Chondrocyte (in vitro differentiated cells): ENCODE data around the gene NME2. TPM values are rescaled to one million over a fixed set of nuclear protein-coding genes. Genes with fewer than 3 reads are reported as not detected.

Source experiments
- DNase-seq: peaks from one replicate; pipeline ENCODE4 v3.0.0; 2021; ENCODE audit warnings: mixed read lengths, low spot score
- H3K27ac Mint-ChIP-seq: one replicate; pipeline ENCODE4 v1.8.0; 2021; ENCODE audit warnings: mild to moderate bottlenecking, moderate library complexity, mixed read lengths; ENCODE audit not compliant: unreplicated experiment
- H3K27me3 Mint-ChIP-seq: 2 replicates; pipeline ENCODE4 v1.8.0; 2021; ENCODE audit warnings: low read depth, mixed read lengths
- H3K36me3 Mint-ChIP-seq: 2 replicates; pipeline ENCODE4 v1.8.0; 2021; ENCODE audit warnings: low read depth, mixed read lengths
- H3K4me1 Mint-ChIP-seq: 2 replicates; pipeline ENCODE4 v1.8.0; 2021; ENCODE audit warnings: low read depth, mild to moderate bottlenecking, mixed read lengths
- H3K4me3 Mint-ChIP-seq: one replicate; pipeline ENCODE4 v1.8.0; 2021; ENCODE audit warnings: mild to moderate bottlenecking, moderate library complexity, mixed read lengths; ENCODE audit not compliant: unreplicated experiment
- H3K9me3 Mint-ChIP-seq: 2 replicates; pipeline ENCODE4 v1.8.0; 2021; ENCODE audit warnings: low read depth, mixed read lengths
- total RNA-seq: library from RNA; stranded (reverse); gene quantifications from 3 replicates; pipeline ENCODE4 v1.2.1, GENCODE V29; 2021
- TF ChIP-seq, protein P1 (sequence below): fragments of 200-600 bp; sonication (generic); IDR thresholded peaks from 2 replicates; pipeline ENCODE4 v1.5.0; 2021; ENCODE audit warnings: antibody characterized with exemption, mild to moderate bottlenecking, moderate library complexity

The NME2 gene
- total RNA-seq, 1 donor from 2014 or later: 751 TPM

DNA sequence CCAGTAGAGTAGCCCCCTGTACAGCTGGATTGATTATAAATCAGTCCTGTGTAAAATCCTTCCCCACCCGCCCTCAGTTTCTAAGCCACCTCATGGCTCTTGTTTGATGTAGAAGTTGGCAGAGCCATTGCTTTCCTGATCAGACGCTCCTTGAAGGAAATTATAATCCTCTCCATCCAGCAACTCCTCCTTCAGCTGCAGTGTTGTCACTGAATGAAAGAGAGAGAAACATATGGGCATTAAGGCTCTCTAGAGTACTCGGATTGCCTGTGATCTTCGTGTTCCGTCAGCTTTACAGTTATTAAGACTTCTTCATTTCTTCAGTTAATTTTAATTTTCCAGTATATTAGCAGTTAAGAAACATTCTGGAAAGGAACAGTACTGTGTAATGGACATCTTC is 14.3 kb downstream of the NME2 start:
- peak overlapping the region; percentile 41 for H3K27ac Mint-ChIP-seq
- H3K4me3 Mint-ChIP-seq: no peak overlapping the region
- H3K27me3 Mint-ChIP-seq: no peaks in the 10 kb centered on the region
- H3K4me1 Mint-ChIP-seq: peaks cover 18% of the 10 kb centered on the region
- TF ChIP-seq, protein P1, sequence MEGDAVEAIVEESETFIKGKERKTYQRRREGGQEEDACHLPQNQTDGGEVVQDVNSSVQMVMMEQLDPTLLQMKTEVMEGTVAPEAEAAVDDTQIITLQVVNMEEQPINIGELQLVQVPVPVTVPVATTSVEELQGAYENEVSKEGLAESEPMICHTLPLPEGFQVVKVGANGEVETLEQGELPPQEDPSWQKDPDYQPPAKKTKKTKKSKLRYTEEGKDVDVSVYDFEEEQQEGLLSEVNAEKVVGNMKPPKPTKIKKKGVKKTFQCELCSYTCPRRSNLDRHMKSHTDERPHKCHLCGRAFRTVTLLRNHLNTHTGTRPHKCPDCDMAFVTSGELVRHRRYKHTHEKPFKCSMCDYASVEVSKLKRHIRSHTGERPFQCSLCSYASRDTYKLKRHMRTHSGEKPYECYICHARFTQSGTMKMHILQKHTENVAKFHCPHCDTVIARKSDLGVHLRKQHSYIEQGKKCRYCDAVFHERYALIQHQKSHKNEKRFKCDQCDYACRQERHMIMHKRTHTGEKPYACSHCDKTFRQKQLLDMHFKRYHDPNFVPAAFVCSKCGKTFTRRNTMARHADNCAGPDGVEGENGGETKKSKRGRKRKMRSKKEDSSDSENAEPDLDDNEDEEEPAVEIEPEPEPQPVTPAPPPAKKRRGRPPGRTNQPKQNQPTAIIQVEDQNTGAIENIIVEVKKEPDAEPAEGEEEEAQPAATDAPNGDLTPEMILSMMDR: no peak
- peaks cover 11% of the 10 kb centered on the region for H3K36me3 Mint-ChIP-seq
- H3K9me3 Mint-ChIP-seq: no peaks in the 10 kb centered on the region
- DNase-seq: no peak

- TF ChIP-seq, protein P1: no peak
- no peak for DNase-seq
- no peak overlapping the region for H3K27ac Mint-ChIP-seq
- H3K9me3 Mint-ChIP-seq: no peaks in the 10 kb centered on the region
- no peaks in the 10 kb centered on the region for H3K27me3 Mint-ChIP-seq
- peaks cover 17% of the 10 kb centered on the region for H3K36me3 Mint-ChIP-seq
- H3K4me1 Mint-ChIP-seq: peaks cover 18% of the 10 kb centered on the region
- H3K4me3 Mint-ChIP-seq: no peak overlapping the region
Measured at GRCh38 chr17:51184124-51184523, 17.9 kb downstream of the NME2 start.

DNA sequence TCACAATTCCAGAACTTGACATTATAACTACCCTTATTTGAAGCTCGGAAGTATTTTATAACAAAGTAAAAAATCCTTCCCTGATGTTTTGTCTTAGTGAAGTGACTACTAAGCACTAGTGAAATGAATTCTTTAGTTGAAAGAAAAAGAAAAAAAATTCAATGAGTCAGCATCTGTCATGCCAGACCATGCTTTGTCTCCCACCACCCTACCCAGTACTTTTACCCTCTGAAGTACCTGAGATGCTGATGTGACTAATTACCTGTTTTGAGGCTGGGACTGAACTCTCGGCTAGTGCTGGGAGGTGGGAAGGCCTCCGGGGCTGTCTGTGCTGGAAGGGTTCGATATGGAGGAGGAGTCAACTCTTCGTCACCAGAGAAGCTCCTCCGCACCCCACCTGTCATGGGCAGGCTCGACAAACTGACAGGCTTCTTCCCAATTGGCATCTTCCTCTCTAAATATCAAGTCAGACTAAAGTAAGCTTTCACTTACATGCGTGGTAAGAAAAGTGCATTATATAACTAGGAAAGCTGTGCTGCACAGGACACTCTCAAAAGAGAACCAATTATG is 19.6 kb downstream of the NME2 start:
- TF ChIP-seq, protein P1: no peak
- Mint-ChIP-seq H3K4me3 (no peak overlapping the region), H3K4me1 (peaks cover 10% of the 10 kb centered on the region), H3K9me3 (no peaks in the 10 kb centered on the region), H3K27me3 (no peaks in the 10 kb centered on the region), H3K27ac (no peak overlapping the region), H3K36me3 (peaks cover 17% of the 10 kb centered on the region)
- no peak for DNase-seq

GRCh38 chr17:51188271-51188833 is 22.1 kb downstream of the NME2 start:
- no peaks in the 10 kb centered on the region for H3K9me3 Mint-ChIP-seq
- peaks cover 20% of the 10 kb centered on the region for H3K36me3 Mint-ChIP-seq
- H3K4me1 Mint-ChIP-seq: peaks cover 10% of the 10 kb centered on the region
- H3K4me3 Mint-ChIP-seq: no peak overlapping the region
- TF ChIP-seq, protein P1: no peak
- no peak overlapping the region for H3K27ac Mint-ChIP-seq
- no peak for DNase-seq
- no peaks in the 10 kb centered on the region for H3K27me3 Mint-ChIP-seq

GRCh38 chr17:51189162-51189561 is 23.0 kb downstream of the NME2 start:
- no peaks in the 10 kb centered on the region for H3K9me3 Mint-ChIP-seq
- no peak overlapping the region for H3K4me3 Mint-ChIP-seq
- peaks cover 4% of the 10 kb centered on the region for H3K4me1 Mint-ChIP-seq
- no peaks in the 10 kb centered on the region for H3K27me3 Mint-ChIP-seq
- H3K36me3 Mint-ChIP-seq: peaks cover 23% of the 10 kb centered on the region
- TF ChIP-seq, protein P1: no peak
- no peak overlapping the region for H3K27ac Mint-ChIP-seq
- no peak for DNase-seq
